Transverse colon (tissue), 4 donors: Measurements from ENCODE around the gene CCDC154.

Experiments
- POLR2AphosphoS5 ChIP-seq, 3 donors: sonication (generic); formaldehyde crosslinking; IDR thresholded peaks; one replicate each; pipeline ENCODE4 v1.6.1; 2016; ENCODE audit warnings: antibody characterized with exemption in 3 of 3
- TF ChIP-seq, protein P1 (sequence below), 5 experiments: fragments of 200-600 bp in 3 of 5; fragments of 450-650 bp in 2 of 5; sonication (generic) in 3 of 5; IDR thresholded peaks; 1 replicate in 2 of 5; 2 replicates in 3 of 5; pipeline ENCODE4 v1.5.1; 2016 to 2017; ENCODE audit warnings: antibody characterized with exemption in 5 of 5, inconsistent platforms in 3 of 5, mild to moderate bottlenecking in 2 of 5, moderate library complexity in 1 of 5

GRCh38 chr16:1408171-1408837 is 36.1 kb downstream of the CCDC154 start:
- TF ChIP-seq, protein P1, sequence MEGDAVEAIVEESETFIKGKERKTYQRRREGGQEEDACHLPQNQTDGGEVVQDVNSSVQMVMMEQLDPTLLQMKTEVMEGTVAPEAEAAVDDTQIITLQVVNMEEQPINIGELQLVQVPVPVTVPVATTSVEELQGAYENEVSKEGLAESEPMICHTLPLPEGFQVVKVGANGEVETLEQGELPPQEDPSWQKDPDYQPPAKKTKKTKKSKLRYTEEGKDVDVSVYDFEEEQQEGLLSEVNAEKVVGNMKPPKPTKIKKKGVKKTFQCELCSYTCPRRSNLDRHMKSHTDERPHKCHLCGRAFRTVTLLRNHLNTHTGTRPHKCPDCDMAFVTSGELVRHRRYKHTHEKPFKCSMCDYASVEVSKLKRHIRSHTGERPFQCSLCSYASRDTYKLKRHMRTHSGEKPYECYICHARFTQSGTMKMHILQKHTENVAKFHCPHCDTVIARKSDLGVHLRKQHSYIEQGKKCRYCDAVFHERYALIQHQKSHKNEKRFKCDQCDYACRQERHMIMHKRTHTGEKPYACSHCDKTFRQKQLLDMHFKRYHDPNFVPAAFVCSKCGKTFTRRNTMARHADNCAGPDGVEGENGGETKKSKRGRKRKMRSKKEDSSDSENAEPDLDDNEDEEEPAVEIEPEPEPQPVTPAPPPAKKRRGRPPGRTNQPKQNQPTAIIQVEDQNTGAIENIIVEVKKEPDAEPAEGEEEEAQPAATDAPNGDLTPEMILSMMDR (IDR thresholded peaks at IDR 0.05), result no peak
- peak in 1 of 3 donors; percentile 44 for TF ChIP-seq POLR2AphosphoS5 (IDR thresholded peaks at IDR 0.05)
